GM12872 (cell line): ENCODE data around the gene GPRC5B.
A peak's percentile ranks its signal among the peaks of the same experiment; 100 is the strongest.

ENCODE experiments used
- CTCF ChIP-seq: IDR thresholded peaks from 3 replicates; pipeline ENCODE4 v1.5.1; 2011; ENCODE audit warnings: low read depth, mild to moderate bottlenecking, low read length, moderate library complexity; ENCODE audit not compliant: insufficient read depth

Gene GPRC5B

GRCh38 chr16:19908921-19909320, 24.3 kb upstream of the GPRC5B start:
- TF ChIP-seq CTCF, result no peak

GRCh38 chr16:19907161-19907992, 22.7 kb upstream of the GPRC5B start:
- TF ChIP-seq CTCF, result peak; percentile 99

- no peak for TF ChIP-seq CTCF
Measured at GRCh38 chr16:19901164-19901563, 16.5 kb upstream of the GPRC5B start.

GRCh38 chr16:19899605-19899955, 14.9 kb upstream of the GPRC5B start:
- no peak for TF ChIP-seq CTCF

GRCh38 chr16:19898924-19899604, 14.4 kb upstream of the GPRC5B start:
- peak; percentile 84 for TF ChIP-seq CTCF

- no peak for TF ChIP-seq CTCF
Measured at GRCh38 chr16:19898166-19898565, 13.5 kb upstream of the GPRC5B start.

GRCh38 chr16:19896951-19897350, 12.3 kb upstream of the GPRC5B start:
- TF ChIP-seq CTCF, result no peak
